Cardiac septum (tissue), 1 donor: ENCODE measurements around the gene ACOX3. TPM values are rescaled to one million over a fixed set of nuclear protein-coding genes. Genes with fewer than 3 reads are reported as not detected.

Source experiments
- DNase-seq: peaks from one replicate; pipeline ENCODE4 v3.0.0-alpha.2; 2020; ENCODE audit warnings: low spot score
- intact Hi-C: fragments of 100-400 bp; cut with DNase I; formaldehyde crosslinking; loops from one replicate; pipeline ENCODE4 v1.14.0; 2022
- total RNA-seq: library from RNA; stranded (reverse); fragmentation: NEBNext Ultra II Directional; extraction: Animal tissue kit (Norgen Biotek cat#: 25700); gene quantifications from one replicate; pipeline ENCODE4 v1.2.1, GENCODE V29; 2021
- donor health status: DM: no; HTN: no; CAD: no.

The ACOX3 gene
- total RNA-seq, 1 donor from 2014 or later, result 29.3 TPM

- intact Hi-C loops, result loop anchor here (2.0 kb wide), 1 partner anchor 74 kb away; no protein-coding TSS in a partner anchor
- no peak for DNase-seq
Measured at GRCh38 chr4:8321220-8321619, 119.3 kb downstream of the ACOX3 start.

- intact Hi-C loops, result loop anchor here (2.0 kb wide), 1 partner anchor 74 kb away; no protein-coding TSS in a partner anchor
- no peak for DNase-seq
Measured at GRCh38 chr4:8320386-8320750, 120.2 kb downstream of the ACOX3 start.

- intact Hi-C loops, result loop anchor here (1.0 to 2.0 kb wide), 2 partner anchors 60 to 75 kb away; no protein-coding TSS in a partner anchor
Measured at GRCh38 chr4:8319731-8320385, 120.7 kb downstream of the ACOX3 start.

GRCh38 chr4:8319061-8319460 is 121.5 kb downstream of the ACOX3 start:
- no peak for DNase-seq
- intact Hi-C loops, result loop anchor here (1.0 kb wide), 1 partner anchor 61 kb away; no protein-coding TSS in a partner anchor

More at GRCh38 chr4:8319731-8320385, 120.7 kb downstream of the ACOX3 start:
- DNase-seq, result peak; percentile 82

- DNase-seq, result peak; percentile 50
- intact Hi-C loops, result loop anchor here (1.0 kb wide), 1 partner anchor 31 kb away; no protein-coding TSS in a partner anchor
Measured at GRCh38 chr4:8318509-8318908, 122.0 kb downstream of the ACOX3 start.

GRCh38 chr4:8317474-8317873 is 123.0 kb downstream of the ACOX3 start:
- peak; percentile 63 for DNase-seq
- intact Hi-C loops, result no loop called here

GRCh38 chr4:8316911-8317351 is 123.6 kb downstream of the ACOX3 start:
- peak; percentile 67 for DNase-seq
- intact Hi-C loops, result no loop called here

Other genes starting within 250 kb of the ACOX3 start
- gene SH3TC1, start 241.4 kb downstream of the ACOX3 start, total RNA-seq, result 16.5 TPM
- 50.8 TPM for gene HTRA3, start 171.0 kb downstream of the ACOX3 start, total RNA-seq
- 9.0 TPM for gene TRMT44, start 54 bp upstream of the ACOX3 start, total RNA-seq
- gene GPR78, start 139.7 kb upstream of the ACOX3 start, total RNA-seq, result not detected
- 0.30 TPM for gene CPZ, start 152.0 kb upstream of the ACOX3 start, total RNA-seq